Superior temporal gyrus (tissue), 1 donor: ENCODE measurements around the gene VPS11.

Source experiments
- DNase-seq: peaks from one replicate; pipeline ENCODE4 v3.0.0-alpha.2; 2016; ENCODE audit errors: extremely low spot score

The VPS11 gene

GRCh38 chr11:119081682-119082260 is 14.2 kb downstream of the VPS11 start:
- peak; percentile 86 for DNase-seq

DNA sequence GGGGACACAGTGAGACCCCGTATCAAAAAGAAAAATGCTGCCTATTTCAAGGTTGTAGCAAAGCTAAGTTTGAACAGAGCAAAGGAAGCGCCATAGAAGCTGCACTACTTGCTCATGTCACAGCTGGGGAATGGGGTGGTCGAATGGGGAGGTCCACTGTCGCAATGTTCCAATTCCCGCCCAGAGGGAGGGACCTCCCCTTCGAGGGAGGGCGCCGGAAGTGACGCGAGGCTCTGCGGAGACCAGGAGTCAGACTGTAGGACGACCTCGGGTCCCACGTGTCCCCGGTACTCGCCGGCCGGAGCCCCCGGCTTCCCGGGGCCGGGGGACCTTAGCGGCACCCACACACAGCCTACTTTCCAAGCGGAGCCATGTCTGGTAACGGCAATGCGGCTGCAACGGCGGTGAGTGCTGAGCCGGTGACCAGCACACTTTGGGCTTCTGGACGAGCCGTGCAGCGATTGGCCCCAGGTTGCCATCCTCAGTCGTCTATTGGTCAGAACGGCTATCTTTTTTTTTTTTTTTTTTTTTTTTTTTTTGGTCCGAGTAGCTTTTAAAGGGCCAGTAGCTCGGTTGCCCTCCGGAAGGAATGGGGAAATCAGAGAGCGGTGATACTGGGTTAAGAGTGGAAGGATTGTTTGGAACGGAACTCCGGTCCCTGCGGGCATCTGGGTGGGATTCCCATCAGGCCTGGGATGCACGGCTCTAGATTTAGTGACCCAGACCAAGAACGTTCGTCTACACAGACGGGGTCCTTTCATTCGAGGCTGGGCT is 17.2 kb downstream of the VPS11 start, which contains the start of gene HMBS:
Gene HMBS, plus strand, starts transcription at position 219 of the 774 bp plus-strand sequence. Its CDS starts 153 bp downstream, at position 372.
- peak; percentile 99 for DNase-seq

DNA sequence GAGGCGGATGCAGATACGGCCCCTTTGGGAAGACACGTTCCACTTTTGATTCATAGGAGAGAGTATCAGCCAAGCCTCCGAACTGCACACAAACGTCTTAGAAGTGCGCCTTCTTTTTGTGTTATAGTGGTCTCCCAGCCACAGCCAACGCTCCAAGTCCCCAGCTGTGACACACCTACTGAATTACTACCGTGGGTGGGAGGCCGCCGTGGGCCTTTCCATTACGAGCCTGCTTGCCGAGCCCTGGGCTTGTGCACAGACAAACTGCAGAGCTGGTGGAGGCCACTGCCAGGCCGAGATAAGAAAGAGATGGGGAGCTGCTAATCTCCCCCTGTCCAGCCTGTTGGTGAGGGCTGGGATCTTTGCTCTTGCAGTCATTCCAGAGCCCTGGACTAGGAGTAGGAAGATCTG is 17.8 kb downstream of the VPS11 start:
- DNase-seq, result no peak

- no peak for DNase-seq
Measured at GRCh38 chr11:119087123-119087522, 19.5 kb downstream of the VPS11 start.

DNA sequence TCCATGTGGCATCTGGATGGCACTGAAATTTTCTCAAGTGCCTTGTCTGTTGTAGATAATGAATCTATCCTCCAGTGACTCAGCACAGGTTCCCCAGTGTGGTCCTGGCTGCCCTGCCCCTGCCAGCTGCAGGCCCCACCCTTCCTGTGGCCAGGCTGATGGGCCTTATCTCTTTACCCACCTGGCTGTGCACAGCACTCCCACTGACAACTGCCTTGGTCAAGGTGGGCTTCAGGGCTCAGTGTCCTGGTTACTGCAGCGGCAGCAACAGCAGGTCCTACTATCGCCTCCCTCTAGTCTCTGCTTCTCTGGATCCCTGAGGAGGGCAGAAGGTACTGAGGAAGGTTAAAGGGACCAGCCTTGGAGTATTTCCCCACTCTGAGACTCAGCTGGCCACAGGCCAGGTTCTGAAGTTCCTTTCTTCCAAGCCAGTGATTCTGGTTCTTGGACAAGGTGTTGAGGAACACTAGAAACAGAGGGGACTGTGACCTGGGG is 20.2 kb downstream of the VPS11 start:
- no peak for DNase-seq

GRCh38 chr11:119088406-119088805 is 20.8 kb downstream of the VPS11 start:
- DNase-seq, result no peak

GRCh38 chr11:119089319-119089718 is 21.7 kb downstream of the VPS11 start:
- DNase-seq, result no peak

- peak; percentile 24 for DNase-seq
Measured at GRCh38 chr11:119091178-119091577, 23.6 kb downstream of the VPS11 start.

DNA sequence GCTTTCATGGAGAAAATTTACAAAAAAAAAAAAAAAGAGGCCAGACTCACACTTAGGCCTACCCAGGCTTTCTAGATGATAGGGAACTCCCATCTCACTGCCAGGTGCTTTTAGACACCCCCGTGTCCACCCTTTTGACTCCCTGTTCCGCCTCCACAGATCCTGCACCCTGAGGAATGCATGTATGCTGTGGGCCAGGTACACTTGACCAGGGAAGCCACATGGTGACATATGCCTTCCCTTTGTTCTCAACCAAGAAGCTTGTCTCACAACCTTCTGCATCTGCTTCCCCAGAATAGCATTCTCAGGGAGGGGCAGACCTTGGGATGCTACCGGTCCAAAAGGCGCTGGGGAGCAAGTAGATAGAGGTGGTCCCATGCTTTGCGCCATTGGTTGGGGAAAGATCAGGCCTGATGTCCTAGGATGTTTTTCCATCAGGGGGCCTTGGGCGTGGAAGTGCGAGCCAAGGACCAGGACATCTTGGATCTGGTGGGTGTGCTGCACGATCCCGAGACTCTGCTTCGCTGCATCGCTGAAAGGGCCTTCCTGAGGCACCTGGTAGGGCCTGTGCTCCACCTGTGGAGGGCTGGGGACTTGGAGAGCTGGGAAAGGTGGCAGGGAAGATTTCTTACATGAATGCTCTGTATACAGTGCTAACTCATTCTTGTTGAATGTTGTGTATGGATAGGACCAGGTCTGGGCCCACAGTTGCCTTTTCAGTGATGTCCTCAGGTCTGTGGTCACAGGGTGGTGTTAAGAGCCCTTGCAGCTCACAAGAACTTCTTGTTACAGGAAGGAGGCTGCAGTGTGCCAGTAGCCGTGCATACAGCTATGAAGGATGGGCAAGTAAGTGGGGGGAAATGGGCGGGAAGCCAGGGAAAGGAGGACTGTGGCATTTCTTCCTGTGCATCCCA is 24.6 kb downstream of the VPS11 start:
- DNase-seq, result no peak

DNA sequence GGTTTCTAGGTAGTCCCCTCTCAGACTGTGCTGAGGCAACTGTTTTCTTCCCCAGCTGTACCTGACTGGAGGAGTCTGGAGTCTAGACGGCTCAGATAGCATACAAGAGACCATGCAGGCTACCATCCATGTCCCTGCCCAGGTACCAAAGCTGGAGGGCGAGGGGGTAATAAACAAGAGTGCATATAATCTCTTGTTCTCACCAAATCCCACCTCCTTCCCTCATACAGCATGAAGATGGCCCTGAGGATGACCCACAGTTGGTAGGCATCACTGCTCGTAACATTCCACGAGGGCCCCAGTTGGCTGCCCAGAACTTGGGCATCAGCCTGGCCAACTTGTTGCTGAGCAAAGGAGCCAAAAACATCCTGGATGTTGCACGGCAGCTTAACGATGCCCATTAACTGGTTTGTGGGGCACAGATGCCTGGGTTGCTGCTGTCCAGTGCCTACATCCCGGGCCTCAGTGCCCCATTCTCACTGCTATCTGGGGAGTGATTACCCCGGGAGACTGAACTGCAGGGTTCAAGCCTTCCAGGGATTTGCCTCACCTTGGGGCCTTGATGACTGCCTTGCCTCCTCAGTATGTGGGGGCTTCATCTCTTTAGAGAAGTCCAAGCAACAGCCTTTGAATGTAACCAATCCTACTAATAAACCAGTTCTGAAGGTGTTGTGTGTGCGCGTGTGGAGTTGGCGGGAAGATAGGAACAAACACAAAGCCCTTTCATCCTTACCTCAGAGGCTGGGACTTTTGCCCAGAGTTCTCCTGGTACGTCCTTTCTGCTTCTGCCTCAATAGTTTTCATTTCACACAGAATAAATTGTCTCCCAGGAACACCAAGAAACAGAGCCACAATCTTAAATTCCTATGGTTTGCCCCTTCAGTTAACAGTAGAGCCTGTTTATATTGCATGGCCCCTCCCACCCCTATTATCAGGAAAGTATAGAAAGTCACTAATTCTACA is 25.5 kb downstream of the VPS11 start:
- DNase-seq, result peak; percentile 38

DNA sequence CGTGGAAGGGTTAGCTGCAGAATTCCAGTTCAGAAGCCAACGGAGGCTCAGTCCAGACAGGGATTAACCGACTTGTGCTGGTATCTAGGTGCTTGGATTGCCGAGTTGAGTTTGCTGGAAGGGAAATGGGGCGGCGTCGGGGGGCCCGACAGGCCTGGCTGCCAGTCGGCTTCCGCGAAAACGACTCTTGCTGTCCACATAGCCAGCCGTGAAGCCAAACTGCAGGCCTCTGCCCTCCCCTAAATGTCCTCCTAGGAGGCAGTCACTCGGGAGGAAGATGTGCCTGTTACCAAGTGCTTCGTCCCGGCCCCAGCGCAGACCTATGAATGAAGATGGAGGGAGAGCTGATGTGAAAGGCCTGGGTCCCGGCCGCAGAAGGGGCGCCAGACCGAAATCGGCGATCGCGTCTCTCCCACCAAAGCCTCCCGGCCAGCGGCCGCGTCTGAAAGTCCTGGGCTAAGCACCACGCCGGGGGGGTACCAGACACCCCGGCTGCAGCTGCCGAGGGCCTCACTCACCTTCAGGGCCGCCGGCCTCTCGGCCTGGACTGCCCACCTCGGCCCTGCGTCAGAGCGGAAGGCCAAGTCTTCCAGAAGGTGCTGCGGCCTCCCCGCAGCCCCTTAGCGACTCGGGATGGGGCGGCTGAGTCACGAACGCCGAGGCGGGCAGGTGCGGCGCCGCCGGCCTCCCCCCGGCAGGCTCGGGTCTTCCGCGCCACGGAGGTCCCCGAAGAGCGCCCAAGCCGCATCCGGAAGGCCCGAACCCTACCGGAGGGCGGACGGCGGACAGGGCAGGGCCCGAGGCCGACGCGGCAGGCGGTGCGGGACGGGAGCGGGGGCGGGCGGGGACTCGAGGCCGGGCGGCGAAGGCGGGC is 26.6 kb downstream of the VPS11 start:
- DNase-seq, result peak; percentile 29

- peak; percentile 81 for DNase-seq
Measured at GRCh38 chr11:119094816-119095065, 27.1 kb downstream of the VPS11 start.

DNA sequence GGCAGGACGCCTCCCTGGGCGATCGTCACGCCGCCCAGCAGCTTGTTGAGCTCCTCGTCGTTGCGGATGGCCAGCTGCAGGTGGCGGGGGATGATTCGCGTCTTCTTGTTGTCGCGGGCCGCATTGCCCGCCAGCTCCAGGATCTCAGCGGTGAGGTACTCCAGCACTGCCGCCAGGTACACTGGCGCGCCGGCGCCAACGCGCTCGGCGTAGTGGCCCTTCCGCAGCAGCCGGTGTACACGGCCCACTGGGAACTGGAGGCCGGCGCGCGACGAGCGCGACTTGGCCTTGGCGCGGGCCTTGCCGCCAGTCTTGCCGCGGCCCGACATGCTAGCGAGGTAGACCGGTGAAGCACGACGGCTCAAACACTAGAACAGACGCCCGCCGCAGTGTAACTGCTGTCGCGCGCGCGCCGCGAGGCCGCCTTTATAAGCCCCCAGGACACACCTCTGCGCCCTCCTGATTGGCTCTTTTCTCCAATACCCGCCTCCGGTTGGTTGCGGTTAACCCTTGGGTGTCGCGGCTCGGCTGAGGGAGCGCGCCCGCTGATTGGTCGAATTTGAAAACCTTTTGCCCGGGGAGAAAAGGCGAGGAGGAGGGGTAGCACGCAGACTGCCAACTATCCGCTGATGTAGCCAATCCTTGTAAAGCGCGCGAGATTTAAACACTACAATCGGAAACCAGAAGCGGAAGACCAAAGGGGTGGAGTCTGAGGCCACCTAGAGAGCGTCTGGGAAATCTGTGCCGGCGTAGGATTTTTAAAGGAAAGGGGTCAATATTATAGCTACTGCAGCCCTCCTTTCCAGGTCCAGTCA is 27.7 kb downstream of the VPS11 start:
- DNase-seq, result peak; percentile 100

DNA sequence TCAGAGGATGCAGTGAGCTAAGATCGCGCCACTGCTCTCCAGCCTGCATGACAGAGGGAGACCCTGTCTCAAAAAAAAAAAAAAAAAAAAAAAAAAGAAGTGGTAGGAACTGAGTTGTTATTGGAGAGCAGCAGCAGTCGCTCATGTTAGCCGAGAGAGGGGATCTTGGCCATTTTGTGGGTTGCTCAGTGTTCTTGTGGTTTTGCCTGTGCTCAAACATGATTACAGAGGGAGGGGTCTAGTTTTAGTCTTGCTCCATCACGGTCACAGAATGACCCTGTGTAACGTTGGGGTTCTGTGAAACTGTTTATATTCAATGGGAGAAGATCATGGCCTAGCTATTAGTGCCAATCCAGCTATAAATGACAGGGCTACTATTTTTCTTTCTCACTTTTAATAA is 32.1 kb downstream of the VPS11 start:
- DNase-seq, result no peak

- DNase-seq, result peak; percentile 37
Measured at GRCh38 chr11:119100246-119100970, 32.8 kb downstream of the VPS11 start.

GRCh38 chr11:119100994-119101758 is 33.6 kb downstream of the VPS11 start:
- DNase-seq, result no peak

DNA sequence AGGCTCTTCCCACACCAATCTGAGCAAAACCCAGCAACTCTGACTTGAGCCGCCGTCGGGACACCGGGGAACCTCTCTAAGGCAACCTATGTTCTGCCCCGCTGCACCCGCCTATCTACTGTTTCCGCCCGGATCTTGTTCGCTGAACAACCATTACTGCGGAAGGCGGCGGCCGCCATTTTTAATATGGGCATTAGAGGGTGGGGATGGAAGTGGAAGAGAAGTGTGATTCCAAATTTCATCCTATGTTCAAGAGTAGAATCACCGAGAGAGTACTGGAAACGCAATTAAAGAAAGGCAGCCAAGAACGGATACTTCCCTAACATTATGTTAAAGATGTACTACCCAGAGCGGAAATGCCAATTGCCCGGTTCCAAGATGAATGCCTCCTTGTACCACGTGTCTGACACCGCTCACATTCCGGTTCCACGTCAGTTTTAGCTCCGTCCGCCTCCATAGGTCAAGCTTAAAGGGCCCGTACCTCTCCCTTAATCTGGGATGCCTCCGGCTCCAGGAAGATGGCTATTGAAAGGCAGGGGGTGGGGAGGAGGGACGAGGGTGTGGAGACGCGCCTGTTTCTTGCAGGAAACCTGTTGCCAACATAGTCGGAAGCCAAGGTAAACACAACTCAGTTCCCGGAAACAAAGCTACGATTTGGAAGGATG is 34.3 kb downstream of the VPS11 start, which contains the start of gene DPAGT1:
Gene DPAGT1, minus strand, starts transcription at position 95 of the 665 bp plus-strand sequence. CDS start 198 bp downstream, outside the sequence.
- DNase-seq, result peak; percentile 98
